Activated CD8-positive, alpha-beta T cell treated with anti-CD3 and anti-CD28 coated beads, Interleukin-2, amount 10 ng/mL, durations not matched to agents 7 days and 5 days (primary cell): Measurements from ENCODE around the gene RAB3C. TPM values are rescaled to one million over a fixed set of nuclear protein-coding genes. Genes with fewer than 3 reads are reported as not detected.

Source experiments
- ATAC-seq: fragments of 150-1000 bp; cut with Tn5 transposase; one replicate; pipeline ENCODE4 v1.10.0; 2021; ENCODE audit warnings: moderate library complexity
- CTCF ChIA-PET: fragments of 350-600 bp; sonication (Branson Sonifier 250); formaldehyde crosslinking; loops from one replicate; lab custom pipeline; 2021; ENCODE audit warnings: antibody characterized with exemption; lab: Charles Lee
- POLR2A ChIA-PET: fragments of 350-600 bp; sonication (Branson Sonifier 250); formaldehyde crosslinking; loops from one replicate; lab custom pipeline; 2021; ENCODE audit warnings: antibody characterized with exemption; lab: Charles Lee
- DNase-seq: peaks from one replicate; pipeline ENCODE4 v3.0.0-alpha.2; 2020
- H3K27ac Mint-ChIP-seq: one replicate; pipeline ENCODE4 v1.8.0; 2021; ENCODE audit warnings: mild to moderate bottlenecking, mixed read lengths
- H3K27me3 Mint-ChIP-seq: one replicate; pipeline ENCODE4 v1.8.0; 2021; ENCODE audit warnings: low read depth, mixed read lengths
- H3K36me3 Mint-ChIP-seq: one replicate; pipeline ENCODE4 v1.8.0; 2021; ENCODE audit warnings: low read depth, mixed read lengths
- H3K4me1 Mint-ChIP-seq: one replicate; pipeline ENCODE4 v1.8.0; 2021; ENCODE audit warnings: low read depth, mixed read lengths
- H3K4me3 Mint-ChIP-seq: one replicate; pipeline ENCODE4 v1.8.0; 2021; ENCODE audit warnings: mild to moderate bottlenecking, mixed read lengths
- H3K9me3 Mint-ChIP-seq: one replicate; pipeline ENCODE4 v1.8.0; 2022; ENCODE audit warnings: mixed read lengths; ENCODE audit not compliant: insufficient read depth
- total RNA-seq, 2 experiments: library from RNA; stranded (reverse); gene quantifications; one replicate each; pipeline ENCODE4 v1.2.3, GENCODE V29; 2021

Gene RAB3C
- total RNA-seq, 2 experiments from 2014 or later, result not detected

DNA sequence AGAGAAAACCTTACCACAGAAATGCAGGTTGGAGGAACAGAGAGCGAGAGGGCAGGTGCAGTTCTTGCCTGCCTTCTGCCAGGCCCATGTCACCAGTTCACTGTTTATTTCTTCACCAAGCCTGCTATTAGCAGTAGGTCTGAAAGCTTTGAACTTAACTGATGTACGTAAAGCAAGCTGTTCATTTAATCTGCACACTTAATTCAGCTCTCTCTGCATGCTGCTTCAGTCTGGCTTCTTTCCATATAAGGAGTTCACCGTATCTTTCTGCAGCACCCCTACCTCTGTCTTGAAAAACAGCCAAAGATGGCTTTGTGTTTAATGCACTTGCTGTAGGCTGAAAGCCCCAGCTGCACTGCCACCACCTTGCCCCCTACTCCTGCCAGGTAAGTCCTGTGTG, 205.1 kb downstream of the RAB3C start:
- ChIA-PET CTCF (no interaction called here), POLR2A (interaction anchor here (0.7 kb wide), 1 partner anchor 347 kb away, joined by 3 read pairs; no protein-coding TSS in a partner anchor)
- H3K9me3 Mint-ChIP-seq, result no peaks in the 10 kb centered on the region
- DNase-seq (no peak), ATAC-seq (no peak)
- no peaks in the 10 kb centered on the region for H3K4me1 Mint-ChIP-seq
- no peaks in the 10 kb centered on the region for H3K36me3 Mint-ChIP-seq
- no peak overlapping the region for H3K4me3 Mint-ChIP-seq
- no peak overlapping the region for H3K27ac Mint-ChIP-seq
- peaks cover 18% of the 10 kb centered on the region for H3K27me3 Mint-ChIP-seq

GRCh38 chr5:58793888-58794657, 211.2 kb downstream of the RAB3C start:
- H3K36me3 Mint-ChIP-seq, result no peaks in the 10 kb centered on the region
- peaks cover 4% of the 10 kb centered on the region for H3K27me3 Mint-ChIP-seq
- H3K9me3 Mint-ChIP-seq, result no peaks in the 10 kb centered on the region
- H3K4me3 Mint-ChIP-seq, result no peak overlapping the region
- DNase-seq (no peak), ATAC-seq (no peak)
- no peak overlapping the region for H3K27ac Mint-ChIP-seq
- POLR2A ChIA-PET, result no interaction called here
- no peaks in the 10 kb centered on the region for H3K4me1 Mint-ChIP-seq
- CTCF ChIA-PET, result no interaction called here

- ChIA-PET POLR2A (no interaction called here), CTCF (no interaction called here)
- DNase-seq (no peak), ATAC-seq (no peak)
- H3K27ac Mint-ChIP-seq, result no peak overlapping the region
- no peaks in the 10 kb centered on the region for H3K9me3 Mint-ChIP-seq
- peaks cover 4% of the 10 kb centered on the region for H3K27me3 Mint-ChIP-seq
- H3K4me3 Mint-ChIP-seq, result no peak overlapping the region
- no peaks in the 10 kb centered on the region for H3K4me1 Mint-ChIP-seq
- no peaks in the 10 kb centered on the region for H3K36me3 Mint-ChIP-seq
These were observed 212.0 kb downstream of the RAB3C start for GRCh38 chr5:58794875-58795274.

GRCh38 chr5:58795327-58795726, 212.5 kb downstream of the RAB3C start:
- POLR2A ChIA-PET, result no interaction called here
- ATAC-seq (no peak), DNase-seq (no peak)
- H3K27ac Mint-ChIP-seq, result no peak overlapping the region
- H3K4me1 Mint-ChIP-seq, result no peaks in the 10 kb centered on the region
- no peaks in the 10 kb centered on the region for H3K9me3 Mint-ChIP-seq
- no peak overlapping the region for H3K4me3 Mint-ChIP-seq
- peaks cover 2% of the 10 kb centered on the region for H3K27me3 Mint-ChIP-seq
- CTCF ChIA-PET, result no interaction called here
- no peaks in the 10 kb centered on the region for H3K36me3 Mint-ChIP-seq

GRCh38 chr5:58797021-58797420, 214.1 kb downstream of the RAB3C start:
- peaks cover 2% of the 10 kb centered on the region for H3K27me3 Mint-ChIP-seq
- H3K4me1 Mint-ChIP-seq, result no peaks in the 10 kb centered on the region
- no peak overlapping the region for H3K27ac Mint-ChIP-seq
- ChIA-PET POLR2A (no interaction called here), CTCF (no interaction called here)
- DNase-seq, result no peak
- H3K4me3 Mint-ChIP-seq, result no peak overlapping the region
- H3K9me3 Mint-ChIP-seq, result no peaks in the 10 kb centered on the region
- ATAC-seq, result no peak
- H3K36me3 Mint-ChIP-seq, result no peaks in the 10 kb centered on the region

GRCh38 chr5:58800356-58800755, 217.5 kb downstream of the RAB3C start:
- Mint-ChIP-seq H3K36me3 (no peaks in the 10 kb centered on the region), H3K27me3 (no peaks in the 10 kb centered on the region), H3K27ac (no peak overlapping the region), H3K4me3 (no peak overlapping the region), H3K9me3 (no peaks in the 10 kb centered on the region), H3K4me1 (no peaks in the 10 kb centered on the region)
- ChIA-PET CTCF (no interaction called here), POLR2A (no interaction called here)
- no peak for ATAC-seq
- DNase-seq, result no peak

GRCh38 chr5:58800861-58801540, 218.1 kb downstream of the RAB3C start:
- Mint-ChIP-seq H3K36me3 (no peaks in the 10 kb centered on the region), H3K27ac (no peak overlapping the region), H3K4me3 (no peak overlapping the region), H3K9me3 (no peaks in the 10 kb centered on the region), H3K27me3 (peaks cover 2% of the 10 kb centered on the region), H3K4me1 (no peaks in the 10 kb centered on the region)
- CTCF ChIA-PET, result no interaction called here
- POLR2A ChIA-PET, result no interaction called here
- no peak for DNase-seq
- ATAC-seq, result no peak

DNA sequence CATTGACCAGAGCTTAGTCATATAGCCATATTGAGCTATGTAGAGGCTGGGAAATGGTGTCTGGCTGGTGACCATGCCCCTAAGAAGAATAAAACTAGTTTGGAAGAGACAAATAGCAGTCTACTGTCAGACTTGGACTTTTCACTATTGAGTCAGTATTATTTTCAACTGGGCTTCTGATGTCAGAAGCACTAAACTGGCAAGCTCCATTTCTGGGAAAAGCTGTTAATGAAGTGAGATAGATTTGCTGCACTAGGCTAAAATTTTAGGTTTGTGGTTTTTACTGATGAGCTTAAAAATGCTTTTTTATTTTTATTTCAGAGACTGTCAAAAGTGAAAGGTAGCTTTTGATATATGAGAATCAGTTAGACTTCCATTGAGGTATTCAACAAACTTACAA, 220.2 kb downstream of the RAB3C start:
- CTCF ChIA-PET, result no interaction called here
- Mint-ChIP-seq H3K27me3 (peaks cover 10% of the 10 kb centered on the region), H3K9me3 (no peaks in the 10 kb centered on the region), H3K4me3 (no peak overlapping the region), H3K4me1 (no peaks in the 10 kb centered on the region), H3K36me3 (no peaks in the 10 kb centered on the region), H3K27ac (no peak overlapping the region)
- DNase-seq (no peak), ATAC-seq (no peak)
- POLR2A ChIA-PET, result no interaction called here

- H3K9me3 Mint-ChIP-seq, result no peaks in the 10 kb centered on the region
- no peak overlapping the region for H3K27ac Mint-ChIP-seq
- DNase-seq, result no peak
- no peaks in the 10 kb centered on the region for H3K36me3 Mint-ChIP-seq
- ATAC-seq, result no peak
- H3K4me1 Mint-ChIP-seq, result no peaks in the 10 kb centered on the region
- no peak overlapping the region for H3K4me3 Mint-ChIP-seq
- CTCF ChIA-PET, result interaction anchor here (1.1 kb wide), 1 partner anchor 12 kb away, joined by 4 read pairs; no protein-coding TSS in a partner anchor
- peaks cover 10% of the 10 kb centered on the region for H3K27me3 Mint-ChIP-seq
- POLR2A ChIA-PET, result no interaction called here
These were observed 221.4 kb downstream of the RAB3C start for GRCh38 chr5:58804291-58804690.

DNA sequence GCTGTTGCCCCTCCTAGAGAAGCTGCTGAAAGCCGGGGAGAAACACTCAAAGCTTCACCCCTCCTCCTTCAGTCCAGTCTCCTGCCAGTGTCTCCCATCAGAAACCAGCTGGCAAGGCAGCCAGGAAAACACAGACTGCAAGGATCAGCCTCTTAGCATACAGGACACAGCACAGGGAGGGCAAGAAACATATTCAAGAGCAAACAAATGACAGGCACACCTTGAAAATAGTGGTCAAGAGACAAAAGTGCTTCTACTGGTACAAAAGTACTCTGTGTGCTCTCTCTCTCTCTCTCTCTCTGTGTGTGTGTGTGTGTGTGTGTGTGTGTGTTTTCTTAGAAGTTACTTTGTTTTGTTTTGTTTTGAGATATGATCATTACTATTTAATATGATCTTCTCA, 227.2 kb downstream of the RAB3C start:
- Mint-ChIP-seq H3K9me3 (no peaks in the 10 kb centered on the region), H3K27ac (no peak overlapping the region), H3K36me3 (no peaks in the 10 kb centered on the region), H3K4me1 (no peaks in the 10 kb centered on the region), H3K27me3 (peaks cover 10% of the 10 kb centered on the region), H3K4me3 (no peak overlapping the region)
- POLR2A ChIA-PET, result no interaction called here
- no peak for ATAC-seq
- CTCF ChIA-PET, result no interaction called here
- no peak for DNase-seq

DNA sequence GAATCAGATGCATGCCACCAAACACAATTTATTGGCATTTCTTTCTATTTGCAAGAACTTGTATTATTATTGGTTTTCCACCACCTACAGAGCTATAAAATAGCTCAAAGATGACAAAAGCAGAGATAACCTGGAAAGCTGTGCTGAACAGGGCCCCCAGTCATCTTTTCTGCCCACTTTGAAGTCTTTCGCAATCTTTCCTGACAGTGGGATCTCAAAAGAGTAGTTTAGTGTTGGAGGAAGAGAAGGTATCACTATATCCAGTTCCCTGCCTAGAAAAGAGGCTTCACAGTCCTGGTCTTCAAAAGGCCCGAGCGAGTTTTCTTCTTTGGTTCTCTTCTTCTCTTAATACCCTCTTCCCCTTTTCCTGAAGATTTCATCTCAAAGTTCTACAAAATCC, 231.0 kb downstream of the RAB3C start:
- no peak for ATAC-seq

DNA sequence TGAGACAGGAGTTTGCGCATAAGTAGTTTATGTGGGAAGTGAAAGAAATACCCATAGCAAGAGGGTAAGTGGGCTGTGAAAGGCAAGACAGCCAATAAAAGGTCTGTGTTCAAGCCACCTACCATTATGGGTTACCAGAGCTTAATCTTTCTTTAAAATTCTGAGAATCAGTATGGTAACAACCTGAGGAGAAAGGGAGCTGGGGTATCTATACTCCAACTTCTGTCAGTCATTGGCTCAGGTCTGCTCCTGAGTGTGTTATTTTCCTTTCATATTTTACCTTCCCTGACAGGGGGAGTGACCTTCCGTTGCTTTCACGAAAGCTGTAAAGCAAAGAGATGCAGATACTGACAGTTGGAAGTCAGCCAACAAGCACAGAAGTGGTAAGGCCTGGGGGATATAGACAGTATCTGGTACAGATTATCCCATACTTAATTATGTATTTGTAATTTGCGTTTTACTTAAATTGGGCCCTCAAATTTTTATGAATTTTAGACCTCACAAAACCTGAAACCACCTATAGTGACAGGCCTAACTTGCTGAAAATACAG, 233.4 kb downstream of the RAB3C start:
- H3K27ac Mint-ChIP-seq, result no peak overlapping the region
- POLR2A ChIA-PET, result no interaction called here

More for the DNA sequence above, 231.0 kb downstream of the RAB3C start:
- no peaks in the 10 kb centered on the region for H3K4me1 Mint-ChIP-seq
- H3K27me3 Mint-ChIP-seq, result no peaks in the 10 kb centered on the region
- no peaks in the 10 kb centered on the region for H3K36me3 Mint-ChIP-seq
- no peak overlapping the region for H3K27ac Mint-ChIP-seq
- H3K9me3 Mint-ChIP-seq, result no peaks in the 10 kb centered on the region
- H3K4me3 Mint-ChIP-seq, result no peak overlapping the region
- CTCF ChIA-PET, result no interaction called here
- no peak for DNase-seq
- POLR2A ChIA-PET, result no interaction called here

More for the DNA sequence above, 233.4 kb downstream of the RAB3C start:
- Mint-ChIP-seq H3K9me3 (no peaks in the 10 kb centered on the region), H3K4me3 (no peak overlapping the region), H3K27me3 (no peaks in the 10 kb centered on the region), H3K4me1 (no peaks in the 10 kb centered on the region), H3K36me3 (no peaks in the 10 kb centered on the region)
- DNase-seq, result no peak
- CTCF ChIA-PET, result interaction anchor here (1.2 kb wide), 1 partner anchor 12 kb away, joined by 4 read pairs; no protein-coding TSS in a partner anchor
- no peak for ATAC-seq
